Pericardium fibroblast (primary cell): ENCODE data around the gene VAMP2. TPM values are rescaled to one million over a fixed set of nuclear protein-coding genes. Genes with fewer than 3 reads are reported as not detected.

Source experiments
- total RNA-seq: library from RNA; depleted of rRNA; stranded (reverse); fragments of >200 nt; gene quantifications from 2 replicates; pipeline ENCODE4 v1.2.3, GENCODE V29; 2015

Gene VAMP2, protein sequence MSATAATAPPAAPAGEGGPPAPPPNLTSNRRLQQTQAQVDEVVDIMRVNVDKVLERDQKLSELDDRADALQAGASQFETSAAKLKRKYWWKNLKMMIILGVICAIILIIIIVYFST
- total RNA-seq = 6.0 and 10.8 TPM in 2 replicates

DNA sequence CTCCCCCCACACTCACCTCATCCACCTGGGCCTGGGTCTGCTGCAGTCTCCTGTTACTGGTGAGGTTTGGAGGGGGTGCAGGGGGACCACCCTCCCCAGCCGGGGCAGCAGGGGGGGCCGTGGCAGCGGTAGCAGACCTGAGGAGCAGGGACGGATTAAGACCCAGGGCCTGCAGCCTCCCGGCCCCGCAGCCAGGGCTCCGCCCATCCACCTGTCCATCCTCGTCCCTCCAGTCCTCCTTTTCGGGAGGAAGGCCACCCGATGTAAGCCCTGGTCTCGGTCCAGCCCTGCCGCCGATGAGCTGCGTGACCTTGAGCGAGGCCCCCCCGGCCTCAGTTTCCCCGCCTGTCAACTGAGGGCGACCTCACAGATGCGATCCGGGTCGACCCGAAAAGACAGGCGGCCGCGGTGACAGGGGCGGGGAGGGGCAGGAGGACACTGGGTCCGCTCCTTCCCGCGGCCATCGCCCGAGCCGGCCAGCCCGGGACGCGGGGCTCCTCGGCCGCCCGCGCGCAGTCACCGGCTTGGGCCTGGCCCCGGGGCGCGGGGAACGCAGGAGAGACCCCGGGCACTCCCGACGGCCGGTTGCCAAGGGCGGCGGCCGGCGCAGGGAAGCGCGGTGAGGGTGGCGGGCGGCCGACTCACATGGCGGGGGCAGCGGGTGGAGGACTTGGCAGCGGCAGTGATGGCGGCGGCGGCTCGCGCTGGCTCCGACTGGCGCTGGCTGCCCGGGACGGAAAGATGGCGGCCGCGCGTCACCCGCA lies at the start of gene VAMP2:
TSS of gene VAMP2 (minus strand) at position 716 of the 764 bp plus-strand sequence. CDS start at position 647, 69 bp downstream.

DNA sequence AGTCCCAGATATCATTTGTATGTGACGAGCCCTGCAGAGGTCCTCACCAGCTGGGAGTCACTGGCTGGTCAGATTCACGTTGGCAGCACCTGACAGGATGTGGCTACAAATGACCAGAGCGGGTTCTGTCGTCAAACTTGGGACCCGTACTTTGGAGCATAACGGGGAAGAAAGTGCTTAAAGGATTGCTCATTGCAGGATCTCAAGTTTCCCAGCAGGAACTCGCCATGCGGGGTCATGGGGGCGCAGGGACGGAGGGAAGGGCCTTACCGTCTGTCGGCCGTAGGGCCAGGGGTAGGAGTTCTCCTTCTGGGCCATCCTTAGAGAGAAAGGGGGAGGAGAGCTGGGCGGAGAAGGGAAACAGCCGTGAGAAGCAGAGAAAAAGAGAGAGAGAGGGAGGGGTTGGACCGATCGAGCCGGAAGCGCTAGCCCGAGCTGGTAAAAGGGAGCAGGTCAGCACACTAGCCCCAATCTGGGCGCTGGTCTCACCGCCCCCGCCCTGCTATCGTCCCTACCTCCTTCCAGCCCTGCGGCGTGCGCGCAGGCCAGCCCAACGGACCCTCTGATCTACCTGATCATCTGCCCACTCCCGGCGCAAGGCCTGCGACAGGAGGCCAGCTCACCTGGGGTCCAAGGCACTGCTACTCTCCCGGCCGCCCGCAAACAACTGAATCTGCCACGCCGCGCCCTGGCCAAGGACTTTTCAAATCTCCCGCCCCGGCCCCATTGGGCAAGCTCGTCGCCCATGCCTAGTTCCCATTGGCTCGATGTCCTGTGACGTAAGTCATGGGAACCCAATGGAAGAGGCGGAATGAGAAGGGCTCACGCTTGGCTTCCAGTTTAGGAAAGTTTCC lies 47.4 kb upstream of the VAMP2 start, which contains the start of gene AURKB:
TSS of gene AURKB (minus strand) at position 669 of the 854 bp plus-strand sequence. CDS start at position 318, 351 bp downstream.

DNA sequence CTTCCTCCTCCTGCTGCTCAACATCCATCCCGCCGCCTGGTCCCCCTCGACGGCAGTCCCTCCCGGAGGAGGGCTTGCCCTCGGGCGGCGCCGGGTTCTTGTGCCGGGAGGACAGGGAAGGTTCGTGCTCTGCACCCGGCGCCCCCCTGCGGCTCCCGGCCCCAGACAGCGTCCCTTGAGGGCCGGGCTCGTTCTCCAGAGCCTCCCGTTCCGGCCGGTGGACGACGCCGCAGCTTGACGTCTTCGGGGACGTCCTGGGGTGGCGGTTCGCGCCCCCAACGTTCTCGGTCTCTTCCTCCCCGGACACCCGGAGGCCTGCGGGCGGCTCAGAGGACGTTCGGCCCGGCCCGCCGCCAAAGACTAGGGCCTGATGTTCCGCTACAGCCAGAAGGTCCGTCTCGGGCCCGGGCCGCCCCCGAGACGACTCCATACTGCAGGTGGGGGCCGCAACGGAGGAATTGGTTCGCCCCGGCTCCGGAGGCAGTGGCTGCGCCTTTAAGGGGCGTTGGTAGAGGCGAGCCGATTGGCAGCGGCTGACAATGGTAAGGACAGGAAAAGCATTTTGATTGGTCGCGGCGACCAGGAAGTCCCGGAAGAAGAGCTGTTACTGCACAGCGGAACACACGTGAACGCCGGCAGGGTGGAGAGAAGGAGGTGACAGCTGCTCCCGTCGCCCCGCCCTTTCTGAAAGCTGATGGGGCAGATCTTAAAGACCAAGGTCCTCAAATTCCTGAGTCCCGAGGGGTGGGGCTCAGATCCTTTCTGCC lies 27.1 kb upstream of the VAMP2 start, which contains the start of gene BORCS6:
TSS of gene BORCS6 (minus strand) at position 470 of the 767 bp plus-strand sequence. CDS start at position 430, 40 bp downstream.

DNA sequence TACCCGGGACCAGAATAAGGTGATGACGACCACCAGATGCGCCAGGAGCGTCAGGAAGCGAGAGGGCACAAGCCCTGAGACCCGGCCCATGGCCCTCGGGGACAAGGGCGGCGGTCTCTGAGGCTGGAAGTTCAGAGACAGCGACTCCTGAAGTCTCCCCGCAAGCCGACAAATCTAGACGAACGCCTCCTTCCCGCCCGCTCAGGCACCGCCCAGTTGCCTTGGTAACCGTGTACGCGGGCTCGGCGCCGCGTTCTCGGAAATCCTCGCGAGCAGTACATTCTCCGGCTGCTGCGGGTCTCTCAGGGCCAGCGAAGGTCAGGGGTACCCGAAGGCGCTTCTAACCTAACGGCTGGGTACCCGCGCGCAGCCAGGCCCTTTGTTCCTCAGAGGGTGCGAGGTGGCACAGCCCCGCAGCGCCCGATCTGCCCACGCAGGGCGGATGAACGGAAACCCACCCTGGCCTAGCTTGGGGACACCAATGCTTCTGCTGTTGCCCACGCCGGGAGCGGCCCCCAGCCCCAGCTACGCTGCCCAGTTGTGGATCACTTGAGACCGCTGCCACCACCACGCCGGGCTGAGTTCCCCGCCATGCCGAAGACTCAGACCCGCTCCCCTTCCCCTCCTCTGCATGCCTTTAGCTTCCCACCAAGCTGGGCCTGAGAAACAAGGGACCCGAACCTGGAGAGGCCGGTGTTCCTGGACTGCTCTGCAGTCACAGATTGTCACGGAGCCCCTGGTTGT lies 13.6 kb upstream of the VAMP2 start, which contains the start of gene TMEM107:
TSS of gene TMEM107 (minus strand) at position 184 of the 744 bp plus-strand sequence. CDS start at position 90, 94 bp downstream.

DNA sequence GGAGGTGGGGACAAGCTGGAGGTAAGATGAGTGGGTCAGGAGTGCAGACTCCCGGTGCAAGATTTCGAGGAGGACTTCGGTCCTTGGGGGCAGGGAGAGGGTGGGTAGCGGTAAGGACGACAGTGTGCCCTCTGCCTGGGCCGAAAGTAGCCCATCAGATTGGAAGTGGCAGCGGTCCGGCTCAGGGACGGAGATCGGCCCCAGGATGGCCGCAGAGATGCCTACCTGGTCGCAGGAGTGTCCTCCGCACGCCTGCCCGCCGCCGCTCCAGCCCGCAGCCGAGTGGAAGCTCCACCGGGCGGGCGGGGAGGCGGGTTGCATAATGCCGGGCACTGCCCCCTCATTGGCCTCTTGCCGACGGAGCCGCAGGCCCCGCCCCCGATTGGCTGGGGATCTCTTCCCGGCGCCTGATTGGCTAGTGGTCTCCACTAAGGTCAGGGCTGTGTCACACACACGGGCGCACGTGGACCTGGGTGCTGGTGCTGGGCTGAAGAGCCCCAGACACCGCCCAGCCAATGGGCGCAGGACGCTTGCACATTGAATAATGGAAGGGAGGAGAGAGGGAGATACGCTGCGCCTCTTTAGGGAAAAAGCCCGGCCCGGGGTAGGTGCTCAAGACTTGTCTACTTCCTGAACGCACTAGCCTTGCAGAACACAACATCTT lies 10.5 kb downstream of the VAMP2 start, which contains the start of gene PER1:
TSS of gene PER1 (minus strand) at position 293 of the 664 bp plus-strand sequence. CDS start 1,698 bp downstream, outside the sequence.

DNA sequence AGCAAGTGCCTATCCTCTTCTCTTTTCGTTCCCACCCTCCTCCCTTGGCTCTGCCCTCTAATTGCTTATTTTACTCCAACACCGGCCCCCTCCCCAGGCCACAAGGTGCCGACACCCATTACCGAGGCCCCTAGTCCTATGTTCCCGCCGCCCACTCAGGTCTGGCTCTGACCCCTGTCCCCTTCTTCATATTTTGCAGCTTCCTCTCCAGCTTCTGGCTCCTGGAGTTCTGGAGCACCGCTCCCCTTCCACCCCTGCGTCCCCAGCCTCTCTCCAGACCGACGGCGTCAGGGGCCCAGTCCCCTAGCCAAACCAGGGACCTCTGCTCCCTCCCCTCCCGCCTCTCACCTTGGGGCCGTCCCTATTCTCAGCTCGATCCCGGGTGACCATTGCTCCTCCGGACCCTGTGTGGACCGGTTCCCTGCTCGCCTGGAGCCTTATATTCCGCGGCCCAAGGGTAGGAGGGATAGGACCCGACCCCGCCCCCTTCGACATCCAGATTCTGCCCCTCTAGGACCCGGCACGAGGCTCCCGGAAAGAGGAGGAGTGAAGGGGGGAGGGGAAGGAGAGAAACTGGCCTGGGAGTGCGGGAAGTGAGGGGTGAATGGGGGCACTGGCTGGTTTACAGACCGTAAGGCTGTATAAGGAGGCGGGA lies 38.9 kb downstream of the VAMP2 start, which contains the start of gene HES7:
TSS of gene HES7 (minus strand) at position 412 of the 655 bp plus-strand sequence. CDS start at position 390, 22 bp downstream.

DNA sequence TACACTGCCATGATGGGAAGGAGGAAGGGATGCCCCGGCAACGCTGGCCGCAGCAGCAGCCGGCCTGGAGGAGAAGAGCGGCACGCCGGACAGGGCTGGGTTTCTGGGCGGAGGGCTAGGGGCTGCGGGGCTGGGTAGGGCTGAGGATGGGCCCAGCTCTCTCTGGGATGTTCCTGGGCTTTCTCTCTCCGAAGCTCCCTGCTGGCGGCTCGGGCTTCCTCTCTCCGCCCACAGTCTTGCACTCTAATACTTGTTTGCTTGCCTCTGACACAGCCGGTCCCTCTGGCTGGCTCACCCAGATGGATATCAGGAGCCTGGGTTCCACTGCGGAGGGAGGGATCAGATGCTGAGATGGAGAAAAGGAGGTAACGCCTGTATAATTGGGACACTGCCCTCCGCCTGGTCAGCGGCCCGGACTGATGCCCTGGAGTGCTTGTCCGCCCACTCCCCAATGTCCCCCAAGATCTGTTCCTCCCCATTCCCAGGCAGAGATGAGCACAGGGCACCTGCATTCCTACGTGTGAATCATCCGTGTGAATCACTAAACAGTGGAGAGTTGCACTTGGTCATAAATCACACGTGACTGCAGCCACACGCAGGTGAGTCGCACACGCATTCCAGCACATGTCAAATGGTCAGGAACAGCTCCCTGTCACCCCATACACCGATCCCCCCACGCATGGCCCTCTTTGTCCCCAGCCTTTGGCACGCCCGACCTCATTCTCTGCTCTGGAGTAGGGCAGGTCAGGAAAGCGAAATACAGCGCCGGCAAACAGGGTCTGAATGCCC lies 44.6 kb downstream of the VAMP2 start, which contains the start of gene ALOXE3:
TSS of gene ALOXE3 (minus strand) at position 535 of the 789 bp plus-strand sequence. CDS start at position 11, 524 bp downstream.

Other genes starting within 250 kb of the VAMP2 start
- 1.6 and 9.0 TPM in 2 replicates for gene RNF227, start 246.7 kb downstream of the VAMP2 start, total RNA-seq
- gene KCNAB3, start 233.1 kb downstream of the VAMP2 start, total RNA-seq = 0.23 TPM in 1 of 2 replicates, not detected in the other
- 54.7 and 64.3 TPM in 2 replicates for gene TRAPPC1, start 231.0 kb downstream of the VAMP2 start, total RNA-seq
- 14.1 and 15.2 TPM in 2 replicates for gene CNTROB, start 230.7 kb downstream of the VAMP2 start, total RNA-seq
- gene GUCY2D, start 160.3 kb downstream of the VAMP2 start, total RNA-seq = 0.12 TPM in 1 of 2 replicates, not detected in the other
- 0.85 TPM in 1 of 2 replicates, not detected in the other for gene ALOX15B, start 123.9 kb downstream of the VAMP2 start, total RNA-seq
- not detected in 2 replicates for gene ALOX12B, start 75.2 kb downstream of the VAMP2 start, total RNA-seq
- not detected in 2 replicates for gene ALOXE3, start 44.4 kb downstream of the VAMP2 start, total RNA-seq
- gene HES7, start 38.8 kb downstream of the VAMP2 start, total RNA-seq = 0.26 and 0.35 TPM in 2 replicates
- 45.6 and 51.1 TPM in 2 replicates for gene PER1, start 10.5 kb downstream of the VAMP2 start, total RNA-seq
- 9.6 and 16.7 TPM in 2 replicates for gene TMEM107, start 13.4 kb upstream of the VAMP2 start, total RNA-seq
- gene BORCS6, start 27.2 kb upstream of the VAMP2 start, total RNA-seq = 7.0 and 9.7 TPM in 2 replicates
- gene AURKB, start 47.6 kb upstream of the VAMP2 start, total RNA-seq = 0.47 and 0.94 TPM in 2 replicates
- 1.5 and 2.5 TPM in 2 replicates for gene CTC1, start 85.1 kb upstream of the VAMP2 start, total RNA-seq
- gene PFAS, start 86.3 kb upstream of the VAMP2 start, total RNA-seq = 13.9 and 28.4 TPM in 2 replicates
- gene RANGRF, start 125.7 kb upstream of the VAMP2 start, total RNA-seq = 18.6 and 21.1 TPM in 2 replicates
- gene SLC25A35, start 132.5 kb upstream of the VAMP2 start, total RNA-seq = 0.12 and 1.3 TPM in 2 replicates
- gene ARHGEF15, start 147.3 kb upstream of the VAMP2 start, total RNA-seq = 0.23 and 11.7 TPM in 2 replicates
- not detected in 2 replicates for gene ODF4, start 176.9 kb upstream of the VAMP2 start, total RNA-seq
- 3,884 and 6,062 TPM in 2 replicates for gene RPL26, start 220.2 kb upstream of the VAMP2 start, total RNA-seq
- not detected in 2 replicates for gene RNF222, start 234.9 kb upstream of the VAMP2 start, total RNA-seq